HEK293T (cell line): ENCODE data around the gene BEST1.

Experiments used
- CTCF ChIA-PET: fragments of 350-600 bp; formaldehyde crosslinking; extraction: SDS; loops from one replicate; lab custom pipeline; 2021; ENCODE audit warnings: antibody characterized with exemption, inconsistent platforms; lab: Yijun Ruan, JAX
- POLR2A ChIA-PET: fragments of 350-600 bp; formaldehyde crosslinking; extraction: SDS; loops from one replicate; lab custom pipeline; 2020; ENCODE audit warnings: antibody characterized with exemption, inconsistent platforms; lab: Yijun Ruan, JAX
- DNase-seq: peaks from one replicate; pipeline ENCODE4 v3.0.0; 2012; ENCODE audit warnings: mixed read lengths; ENCODE audit errors: extremely low spot score
- ARNT ChIP-seq: fragments of 450-650 bp; IDR thresholded peaks from 2 replicates; pipeline ENCODE4 v1.6.1; 2017; ENCODE audit warnings: mild to moderate bottlenecking
- BHLHE40 ChIP-seq: fragments of 450-650 bp; IDR thresholded peaks from 2 replicates; pipeline ENCODE4 v1.6.1; 2016; ENCODE audit warnings: mild to moderate bottlenecking, moderate library complexity, borderline replicate concordance
- CTBP1 ChIP-seq: fragments of 450-650 bp; IDR thresholded peaks from 2 replicates; pipeline ENCODE4 v1.6.1; 2016; ENCODE audit warnings: borderline replicate concordance
- ELF4 ChIP-seq: fragments of 450-650 bp; IDR thresholded peaks from 2 replicates; pipeline ENCODE4 v1.6.1; 2017; ENCODE audit warnings: antibody characterized with exemption
- FOXK2 ChIP-seq: fragments of 450-650 bp; IDR thresholded peaks from 2 replicates; pipeline ENCODE4 v1.6.1; 2016; ENCODE audit warnings: mild to moderate bottlenecking
- FOXM1 ChIP-seq: fragments of 450-650 bp; IDR thresholded peaks from 2 replicates; pipeline ENCODE4 v1.6.1; 2017; ENCODE audit warnings: mild to moderate bottlenecking, borderline replicate concordance
- HDGF ChIP-seq: fragments of 450-650 bp; IDR thresholded peaks from 2 replicates; pipeline ENCODE4 v1.6.1; 2017; ENCODE audit warnings: antibody characterized with exemption, borderline replicate concordance
- L3MBTL2 ChIP-seq: fragments of 450-650 bp; conservative IDR thresholded peaks from 2 replicates; pipeline ENCODE4 v1.6.1; 2016; ENCODE audit warnings: mild to moderate bottlenecking
- LEF1 ChIP-seq: fragments of 450-650 bp; IDR thresholded peaks from 2 replicates; pipeline ENCODE4 v1.6.1; 2017; ENCODE audit warnings: mild to moderate bottlenecking, borderline replicate concordance
- NFRKB ChIP-seq: fragments of 450-650 bp; IDR thresholded peaks from 2 replicates; pipeline ENCODE4 v1.6.1; 2016; ENCODE audit warnings: mild to moderate bottlenecking, moderate library complexity
- SP1 ChIP-seq: fragments of 450-650 bp; IDR thresholded peaks from 2 replicates; pipeline ENCODE4 v1.6.1; 2017
- SUZ12 ChIP-seq: fragments of 450-650 bp; IDR thresholded peaks from 2 replicates; pipeline ENCODE4 v1.6.1; 2016; ENCODE audit warnings: mild to moderate bottlenecking
- TARDBP ChIP-seq: fragments of 450-650 bp; IDR thresholded peaks from 2 replicates; pipeline ENCODE4 v1.6.1; 2016
- ZNF384 ChIP-seq: fragments of 450-650 bp; IDR thresholded peaks from 2 replicates; pipeline ENCODE4 v1.6.1; 2016
- TF ChIP-seq, protein P1 (sequence below): fragments of 450-650 bp; IDR thresholded peaks from 2 replicates; pipeline ENCODE4 v1.6.1; 2016

BEST1 gene

GRCh38 chr11:61968758-61969390 is 18.7 kb downstream of the BEST1 start:
- TF ChIP-seq SP1 (no peak), L3MBTL2 (no peak), ZNF384 (no peak), SUZ12 (no peak), ARNT (no peak), BHLHE40 (no peak), NFRKB (no peak), FOXM1 (no peak), HDGF (no peak), LEF1 (no peak), FOXK2 (no peak)
- TF ChIP-seq, protein P1, sequence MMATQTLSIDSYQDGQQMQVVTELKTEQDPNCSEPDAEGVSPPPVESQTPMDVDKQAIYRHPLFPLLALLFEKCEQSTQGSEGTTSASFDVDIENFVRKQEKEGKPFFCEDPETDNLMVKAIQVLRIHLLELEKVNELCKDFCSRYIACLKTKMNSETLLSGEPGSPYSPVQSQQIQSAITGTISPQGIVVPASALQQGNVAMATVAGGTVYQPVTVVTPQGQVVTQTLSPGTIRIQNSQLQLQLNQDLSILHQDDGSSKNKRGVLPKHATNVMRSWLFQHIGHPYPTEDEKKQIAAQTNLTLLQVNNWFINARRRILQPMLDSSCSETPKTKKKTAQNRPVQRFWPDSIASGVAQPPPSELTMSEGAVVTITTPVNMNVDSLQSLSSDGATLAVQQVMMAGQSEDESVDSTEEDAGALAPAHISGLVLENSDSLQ, result no peak
- ChIA-PET CTCF (interaction anchor here (0.7 kb wide), 1 partner anchor 18 kb away, joined by 4 read pairs; no protein-coding TSS in a partner anchor), POLR2A (interaction anchor here (0.6 to 5.4 kb wide), 12 partner anchors 10 to 95 kb away, joined by 3 to 68 read pairs (median 6); partner anchors contain the start of gene BEST1)
- no peak for DNase-seq

DNA sequence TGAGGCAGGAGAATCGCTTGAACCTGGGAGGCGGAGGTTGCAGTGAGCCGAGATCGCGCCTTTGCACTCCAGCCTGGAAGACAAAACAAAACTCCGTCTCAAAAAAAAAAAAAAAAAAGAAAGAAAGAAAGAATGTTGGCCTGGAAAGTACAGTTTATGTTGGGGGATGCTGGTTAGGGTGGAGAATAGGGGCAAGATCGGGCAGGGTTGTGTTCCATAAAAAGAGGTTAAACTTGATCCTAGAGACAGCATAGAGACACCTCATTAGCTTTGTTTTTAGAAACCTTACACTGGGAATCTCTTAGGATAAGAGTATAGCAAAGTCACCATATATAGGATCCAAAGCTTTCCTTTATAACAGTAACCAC is 19.2 kb downstream of the BEST1 start:
- ChIA-PET POLR2A (interaction anchor here (1.1 to 5.4 kb wide), 3 partner anchors 10 to 18 kb away, joined by 3 to 68 read pairs (median 10); partner anchors contain the start of gene BEST1), CTCF (interaction anchor here (0.7 kb wide), 1 partner anchor 17 kb away, joined by 4 read pairs; no protein-coding TSS in a partner anchor)
- DNase-seq, result no peak
- TF ChIP-seq LEF1 (no peak), ZNF384 (no peak; the same call in 1 of the 2 replicates), FOXM1 (no peak), TARDBP (no peak), FOXK2 (no peak), BHLHE40 (no peak), ELF4 (no peak), HDGF (no peak)

DNA sequence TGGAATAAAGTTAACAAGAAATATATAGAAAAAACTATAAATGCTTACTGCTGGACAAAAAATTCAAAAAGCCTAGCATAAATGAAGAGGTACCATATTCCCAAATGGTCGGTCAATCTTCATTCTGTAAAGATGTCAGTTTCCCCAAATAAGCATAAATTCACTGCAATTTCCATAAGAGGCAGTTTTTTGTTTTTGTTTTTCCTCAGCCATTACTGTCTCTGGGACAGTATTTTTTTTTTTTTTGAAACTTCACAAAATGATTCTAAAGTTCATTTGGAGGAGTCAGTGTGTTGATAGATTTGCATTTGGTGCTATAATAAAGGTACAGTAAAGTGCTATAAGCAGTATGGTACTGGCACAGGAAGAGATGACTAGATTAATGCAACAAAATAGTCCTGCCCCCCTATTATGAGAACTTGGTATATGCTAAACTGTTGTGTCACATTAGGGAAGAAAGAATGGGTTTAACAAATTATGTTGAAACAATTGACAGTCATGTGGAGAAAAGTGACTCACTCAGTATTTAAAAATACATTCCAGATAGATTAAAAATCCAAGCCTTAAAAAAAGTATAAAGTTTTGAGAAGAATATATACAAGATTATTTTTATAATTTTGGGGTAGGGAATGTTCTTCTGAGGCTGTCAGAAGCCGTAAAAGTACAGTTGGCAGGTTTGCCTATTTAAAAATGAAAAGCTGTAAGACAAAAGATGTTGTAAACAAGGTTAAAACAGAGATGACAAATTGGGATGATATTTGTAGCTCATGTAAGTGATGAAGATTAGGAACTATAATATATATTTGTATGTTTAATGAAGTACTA is 19.9 kb downstream of the BEST1 start:
- ChIA-PET CTCF (no interaction called here), POLR2A (interaction anchor here (1.1 to 5.4 kb wide), 3 partner anchors 9 to 21 kb away, joined by 3 to 68 read pairs (median 6); partner anchors contain the start of gene BEST1)
- TF ChIP-seq SUZ12 (no peak), L3MBTL2 (no peak), FOXK2 (no peak)
- TF ChIP-seq, protein P1, result no peak
- DNase-seq, result no peak

GRCh38 chr11:61971248-61972111 is 21.3 kb downstream of the BEST1 start:
- TF ChIP-seq TARDBP, result no peak
- TF ChIP-seq CTBP1, result no peak
- TF ChIP-seq L3MBTL2, result no peak; the same call in 1 of the 2 replicates
- no peak for TF ChIP-seq LEF1
- no peak for TF ChIP-seq FOXM1
- TF ChIP-seq, protein P1, result no peak
- no peak for TF ChIP-seq BHLHE40
- no peak for TF ChIP-seq SUZ12
- TF ChIP-seq NFRKB, result no peak
- ChIA-PET POLR2A (interaction anchor here (1.0 to 1.4 kb wide), 4 partner anchors 8 to 58 kb away, joined by 3 to 6 read pairs (median 4); no protein-coding TSS in a partner anchor), CTCF (interaction anchor here (2.2 kb wide), 1 partner anchor 110 kb away, joined by 7 read pairs; no protein-coding TSS in a partner anchor)
- peak; percentile 72 for DNase-seq

DNA sequence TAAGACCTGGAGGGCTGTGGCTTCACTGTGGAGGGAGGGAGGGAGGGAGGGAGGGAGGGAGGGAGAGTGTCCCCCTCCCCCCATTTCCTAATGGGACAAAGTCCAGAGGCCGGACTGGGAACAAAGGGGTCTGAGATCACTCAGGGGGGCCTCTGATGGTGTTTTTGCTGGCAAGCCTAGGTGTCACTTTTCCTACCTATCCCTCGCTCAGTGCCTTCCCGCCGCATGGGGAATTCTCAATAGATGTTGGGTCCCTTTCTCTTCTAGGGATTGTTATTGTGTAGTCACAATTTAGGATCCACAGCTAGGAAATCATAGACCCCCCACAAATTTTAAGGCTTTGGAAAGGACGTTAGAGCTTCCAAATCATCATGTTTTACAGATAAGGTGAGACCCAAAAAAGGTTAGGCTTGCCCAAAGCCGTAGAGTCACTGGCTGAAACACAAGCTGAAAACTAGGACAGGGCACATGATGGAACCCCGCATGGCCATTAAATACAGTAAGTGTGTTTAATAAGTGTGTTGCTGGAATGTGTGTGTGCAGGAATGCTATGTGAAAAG is 22.0 kb downstream of the BEST1 start:
- POLR2A ChIA-PET, result interaction anchor here (1.0 to 1.2 kb wide), 3 partner anchors 9 to 58 kb away, joined by 3 to 4 read pairs (median 3); no protein-coding TSS in a partner anchor
- DNase-seq, result no peak

More for the DNA sequence above, 22.0 kb downstream of the BEST1 start:
- CTCF ChIA-PET, result interaction anchor here (2.2 kb wide), 1 partner anchor 109 kb away, joined by 7 read pairs; no protein-coding TSS in a partner anchor
- no peak for TF ChIP-seq BHLHE40
- no peak for TF ChIP-seq L3MBTL2
